OCI-M1 (cell line): Measurements from ENCODE around the gene GPR39.
"Not testable (repeated sequence)": the region's sequence is repeated elsewhere in the genome, so short reads cannot be mapped to it uniquely, and the experiment has no call there.

ENCODE experiments used
- DNase-seq: peaks from one replicate; lab custom pipeline; 2025; lab: John Stamatoyannopoulos, UW

The GPR39 gene

DNA sequence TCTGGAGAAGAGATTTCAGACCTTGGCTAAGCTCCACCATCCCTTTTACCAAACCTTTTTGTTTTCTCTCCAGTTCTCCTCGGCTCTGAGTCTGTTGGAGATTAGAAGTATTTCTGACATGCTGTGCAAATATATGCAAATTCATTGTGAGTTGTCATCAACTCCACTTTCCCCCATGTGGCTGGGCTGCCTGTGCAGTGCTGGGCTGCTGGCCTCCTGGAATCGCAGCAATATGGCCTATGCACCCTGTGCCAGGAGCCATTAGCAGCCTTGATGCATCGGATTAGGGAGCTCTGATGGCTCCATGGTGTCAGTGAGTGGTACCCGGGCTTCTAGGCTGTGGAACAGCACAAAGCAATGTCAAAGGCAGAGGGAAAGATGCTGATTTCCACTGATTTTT, 80.0 kb downstream of the GPR39 start:
- no peak for DNase-seq

- DNase-seq = no peak
These were observed 81.0 kb downstream of the GPR39 start for GRCh38 chr2:132497591-132497990.

GRCh38 chr2:132503701-132504100, 87.1 kb downstream of the GPR39 start:
- DNase-seq = no peak

GRCh38 chr2:132515010-132515409, 98.4 kb downstream of the GPR39 start:
- DNase-seq = peak; percentile 38

GRCh38 chr2:132517386-132517785, 100.8 kb downstream of the GPR39 start:
- DNase-seq = no peak

DNA sequence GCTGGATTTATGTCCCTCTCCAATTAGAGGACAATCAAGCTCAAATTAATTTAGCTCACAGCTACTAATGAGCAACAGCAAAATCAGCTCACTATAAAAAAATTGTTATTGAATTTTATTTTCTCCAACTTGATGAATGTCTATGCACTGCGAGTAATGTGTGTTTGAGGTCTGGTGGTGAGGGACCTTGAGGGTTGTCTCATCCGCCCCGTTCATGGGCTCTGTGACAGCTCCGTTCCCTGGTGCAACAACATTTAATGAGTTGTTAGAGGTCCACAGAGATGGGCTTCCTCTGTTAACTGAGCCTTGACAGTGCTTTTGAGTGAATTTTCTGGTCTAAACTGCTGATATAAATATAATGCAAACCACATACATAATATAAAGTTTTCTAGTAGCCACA, 101.7 kb downstream of the GPR39 start:
- no peak for DNase-seq

DNA sequence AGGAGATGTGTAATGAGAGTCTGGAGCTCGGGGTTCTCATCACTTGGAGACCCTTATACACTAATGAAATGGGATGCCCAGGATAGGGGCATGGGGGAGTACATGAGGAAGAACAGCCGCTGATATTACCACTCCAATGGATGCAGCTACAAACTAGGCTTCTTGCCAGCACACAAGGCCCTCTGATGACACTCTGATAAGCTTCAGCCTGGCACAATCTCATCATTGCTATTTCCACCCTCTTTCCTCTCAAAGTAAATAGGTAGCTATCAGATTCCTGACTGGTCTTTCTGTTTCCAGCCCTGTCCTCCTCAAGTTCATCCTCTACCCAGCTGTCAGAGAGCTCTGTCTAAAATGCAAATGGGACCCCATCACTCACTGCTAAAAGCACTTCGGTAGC, 103.0 kb downstream of the GPR39 start:
- DNase-seq = no peak

- DNase-seq = no peak
These were observed 104.7 kb downstream of the GPR39 start for GRCh38 chr2:132521341-132521740.

GRCh38 chr2:132522901-132523300, 106.3 kb downstream of the GPR39 start:
- DNase-seq = no peak

- not testable (repeated sequence) for DNase-seq
These were observed 120.5 kb downstream of the GPR39 start for GRCh38 chr2:132537061-132537460.

DNA sequence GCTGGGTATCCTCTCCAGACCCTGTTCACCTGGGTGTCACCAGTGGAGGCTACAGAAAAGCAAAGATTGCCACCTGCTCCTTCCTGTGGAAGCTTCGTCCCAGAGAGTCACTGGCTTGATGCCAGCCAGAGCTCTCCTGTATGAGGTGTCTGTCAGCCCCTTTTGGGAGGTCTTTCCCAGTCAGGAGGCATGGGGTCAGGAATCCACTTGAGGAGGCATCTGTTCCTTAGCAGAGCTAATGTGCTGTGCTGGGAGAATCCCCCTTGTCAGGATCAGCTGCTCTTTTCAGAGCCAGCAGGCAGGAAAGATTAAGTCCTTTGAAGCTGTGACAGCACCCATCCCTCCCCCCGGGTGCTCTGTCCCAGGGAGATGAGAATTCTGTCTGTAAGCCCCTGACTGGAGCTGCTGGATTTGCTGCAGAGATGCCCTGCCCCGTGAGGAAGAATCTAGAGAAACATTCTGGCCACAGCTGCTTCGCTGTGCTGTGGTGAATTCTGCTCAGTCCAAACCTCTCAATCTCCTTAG, 121.8 kb downstream of the GPR39 start:
- DNase-seq = no peak

GRCh38 chr2:132540166-132540565, 123.6 kb downstream of the GPR39 start:
- no peak for DNase-seq

DNA sequence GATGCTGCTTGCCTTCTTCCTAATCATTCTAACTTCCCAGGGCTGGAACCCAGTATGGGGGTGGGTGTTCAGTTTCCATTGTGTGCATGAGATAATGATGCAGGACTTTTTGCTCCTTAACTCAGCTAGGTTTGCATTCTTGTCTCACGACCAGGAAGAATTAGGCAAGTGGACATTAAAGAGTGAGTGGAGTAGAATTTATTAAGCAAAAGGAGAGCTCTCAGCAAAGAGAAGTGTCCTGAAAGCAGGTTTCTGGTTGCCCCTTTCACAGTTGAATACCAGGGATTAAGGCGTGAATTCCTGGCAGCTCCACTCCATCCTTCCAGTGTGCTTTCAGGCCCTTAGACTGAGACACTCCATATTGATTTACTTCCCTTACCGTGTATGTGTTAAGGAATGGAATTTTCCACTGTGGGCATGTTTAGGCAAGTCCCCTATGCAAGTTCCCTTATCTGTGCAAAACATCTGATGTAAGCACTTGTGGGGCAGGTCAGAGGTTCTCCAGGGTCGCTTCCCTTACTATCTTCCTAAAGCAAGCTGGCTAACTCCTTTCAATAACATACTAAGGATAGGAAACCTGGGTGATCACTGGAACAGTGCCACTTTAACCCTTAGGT, 126.5 kb downstream of the GPR39 start:
- DNase-seq = peak; percentile 18

GRCh38 chr2:132544006-132544630, 127.5 kb downstream of the GPR39 start:
- DNase-seq = no peak

- DNase-seq = peak; percentile 77
These were observed 130.6 kb downstream of the GPR39 start for GRCh38 chr2:132547090-132547687.

DNA sequence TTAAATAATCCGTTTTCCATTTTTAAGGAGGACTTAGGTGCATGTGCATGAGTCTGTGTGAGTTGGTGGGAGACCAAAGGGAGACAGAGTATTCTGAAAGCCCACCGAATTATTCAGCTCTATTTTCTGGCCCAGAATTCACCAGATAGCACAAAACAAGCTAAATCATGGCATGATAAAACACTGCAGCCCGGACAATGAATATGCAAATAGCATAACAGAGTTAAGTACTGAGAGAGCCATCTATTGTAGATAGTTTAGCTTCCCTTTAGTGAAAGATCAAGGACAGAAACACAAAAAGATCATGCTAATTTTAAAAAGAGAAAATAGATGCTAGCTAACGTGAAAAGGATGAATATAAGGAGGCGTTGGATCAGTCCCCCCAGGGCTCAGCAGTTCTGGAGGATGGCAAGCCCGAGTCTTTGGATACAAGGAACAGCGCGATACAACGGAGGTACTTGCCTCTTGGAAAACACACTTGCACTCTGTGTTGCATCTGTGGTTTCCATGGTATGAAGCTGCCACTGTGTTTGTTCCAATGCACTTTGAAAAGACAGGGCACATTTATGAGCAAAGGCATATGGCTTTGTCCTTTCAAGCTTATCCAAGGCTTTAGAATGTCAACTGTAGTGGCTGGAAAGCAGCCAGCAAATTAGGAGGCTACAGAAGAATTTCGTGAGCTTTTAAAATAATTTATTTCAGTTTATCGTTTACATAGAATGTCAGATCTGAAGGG, 133.5 kb downstream of the GPR39 start:
- no peak for DNase-seq

DNA sequence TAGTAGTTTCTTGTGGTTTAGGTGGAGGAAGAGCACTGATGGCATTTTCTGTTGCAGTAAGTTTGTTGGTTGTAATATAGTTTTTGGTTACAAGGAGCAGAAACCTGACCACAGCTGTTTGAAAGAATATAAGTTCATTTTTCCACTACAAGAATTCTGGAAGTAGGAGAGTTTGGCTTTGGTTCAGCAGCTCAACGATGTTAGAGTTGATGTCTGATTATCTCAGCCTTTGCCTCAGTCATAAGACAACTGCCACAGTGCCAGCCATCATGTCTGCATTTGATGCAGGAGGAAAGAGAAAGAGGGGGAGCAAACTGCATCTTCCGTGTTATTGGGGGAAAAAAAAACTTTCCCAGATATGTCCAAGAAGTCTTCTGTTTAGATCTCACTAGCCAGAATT, 134.3 kb downstream of the GPR39 start:
- DNase-seq = no peak

GRCh38 chr2:132557694-132558093, 141.1 kb downstream of the GPR39 start:
- DNase-seq = peak; percentile 32

DNA sequence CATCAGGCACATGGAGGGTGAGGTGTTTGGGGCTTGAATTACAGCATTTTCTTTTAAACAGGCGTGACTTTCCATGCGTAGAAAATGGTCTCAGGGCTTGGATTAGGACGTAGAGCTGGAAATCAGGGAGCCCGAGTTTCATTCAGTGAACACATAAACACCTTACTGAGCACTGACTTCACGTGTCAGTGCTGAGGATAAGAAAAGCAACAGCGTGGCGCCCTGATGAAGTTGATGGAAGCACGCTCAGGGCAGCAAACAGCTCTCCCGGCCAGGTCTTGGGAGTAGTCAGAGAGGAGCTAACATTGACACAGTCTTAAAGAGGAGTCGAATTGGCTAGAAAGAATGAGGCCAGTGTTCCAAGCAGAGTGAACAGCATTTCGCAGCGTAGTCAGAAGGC, 142.7 kb downstream of the GPR39 start:
- DNase-seq = no peak

GRCh38 chr2:132559921-132560320, 143.3 kb downstream of the GPR39 start:
- DNase-seq = no peak

- DNase-seq = no peak
These were observed 144.0 kb downstream of the GPR39 start for GRCh38 chr2:132560562-132560961.

DNA sequence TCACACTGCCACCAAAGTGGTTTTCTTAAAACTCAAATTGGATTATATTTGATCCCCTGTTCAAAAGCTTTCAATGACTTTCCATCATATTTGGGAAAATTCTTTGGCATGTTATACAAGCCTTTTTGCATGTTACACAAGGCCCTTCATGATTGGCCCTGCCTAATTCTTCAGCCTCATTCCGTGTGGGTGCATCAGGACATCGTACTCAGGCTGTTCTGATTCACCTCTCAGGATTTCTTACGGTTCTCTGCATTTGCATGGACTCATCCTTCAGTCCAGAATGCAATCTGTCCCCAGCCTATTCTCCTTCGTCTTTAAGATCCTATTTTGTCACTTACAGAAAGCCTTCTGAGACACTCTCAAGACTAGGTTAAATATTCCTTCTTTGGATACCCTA, 145.6 kb downstream of the GPR39 start:
- DNase-seq = no peak

GRCh38 chr2:132564065-132564464, 147.5 kb downstream of the GPR39 start:
- no peak for DNase-seq
